ENCODE results near the gene TOGARAM2.
"Not testable (repeated sequence)": the region's sequence is repeated elsewhere in the genome, so short reads cannot be mapped to it uniquely, and the experiment has no call there.

Gene TOGARAM2

GRCh38 chr2:29079887-29080286 lies 98.8 kb downstream of the TOGARAM2 start:
- no peak for DNase-seq

GRCh38 chr2:29080886-29081743 lies 100.0 kb downstream of the TOGARAM2 start:
- no peak for DNase-seq

DNA sequence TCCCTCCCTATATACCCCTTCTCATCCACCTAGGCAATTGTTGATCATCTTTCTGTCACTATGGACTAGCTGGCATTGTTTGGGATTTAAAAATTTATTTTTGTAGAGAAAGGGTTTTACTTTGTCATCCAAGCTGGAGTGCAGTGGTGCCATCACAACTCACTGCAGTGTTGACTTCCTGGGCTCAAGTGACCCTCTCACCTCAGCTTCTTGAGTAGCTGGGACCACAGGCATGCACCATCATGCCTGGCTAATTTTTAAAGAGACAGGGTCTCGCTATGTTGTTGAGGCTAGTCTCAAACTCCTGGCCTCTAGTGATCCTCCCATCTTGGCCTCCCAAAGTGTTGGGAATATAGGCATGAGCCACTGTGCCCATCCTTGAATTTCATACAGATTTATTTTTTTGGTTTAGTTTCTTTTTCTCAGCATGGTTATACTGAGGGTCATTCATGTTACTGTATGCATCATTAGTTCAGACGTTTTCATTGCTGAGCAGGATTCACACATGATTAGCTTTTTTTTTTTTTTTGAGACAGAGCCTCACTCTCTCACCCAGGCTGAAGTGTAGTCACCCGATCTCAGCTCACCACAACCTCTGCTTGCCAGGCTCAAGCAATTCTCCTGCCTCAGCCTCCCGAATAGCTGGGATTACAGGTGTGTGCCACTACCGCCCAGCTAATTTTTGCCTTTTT lies 101.9 kb downstream of the TOGARAM2 start:
- DNase-seq: no peak

GRCh38 chr2:29084554-29084953 lies 103.5 kb downstream of the TOGARAM2 start:
- no peak for DNase-seq

DNA sequence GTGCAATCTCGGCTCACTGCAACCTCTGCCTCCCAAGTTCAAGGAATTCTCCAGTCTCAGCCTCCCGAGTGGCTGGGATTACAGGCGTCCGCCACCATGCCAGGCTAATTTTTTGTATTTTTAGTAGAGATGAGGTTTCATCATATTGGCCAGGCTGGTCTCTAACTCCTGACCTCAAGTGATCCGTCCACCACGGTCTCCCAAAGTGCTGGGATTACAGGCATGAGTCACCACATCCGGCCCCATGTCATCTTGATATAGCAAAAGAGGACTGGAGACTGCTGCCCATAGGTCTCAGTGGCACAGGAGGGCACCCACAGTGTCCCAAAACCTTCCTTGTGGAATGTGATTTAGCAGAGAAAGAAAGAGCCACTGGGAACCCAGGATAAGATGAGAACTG lies 109.2 kb downstream of the TOGARAM2 start:
- DNase-seq: not testable (repeated sequence)

- DNase-seq: no peak
Observed at GRCh38 chr2:29096969-29097368, 115.9 kb downstream of the TOGARAM2 start.

DNA sequence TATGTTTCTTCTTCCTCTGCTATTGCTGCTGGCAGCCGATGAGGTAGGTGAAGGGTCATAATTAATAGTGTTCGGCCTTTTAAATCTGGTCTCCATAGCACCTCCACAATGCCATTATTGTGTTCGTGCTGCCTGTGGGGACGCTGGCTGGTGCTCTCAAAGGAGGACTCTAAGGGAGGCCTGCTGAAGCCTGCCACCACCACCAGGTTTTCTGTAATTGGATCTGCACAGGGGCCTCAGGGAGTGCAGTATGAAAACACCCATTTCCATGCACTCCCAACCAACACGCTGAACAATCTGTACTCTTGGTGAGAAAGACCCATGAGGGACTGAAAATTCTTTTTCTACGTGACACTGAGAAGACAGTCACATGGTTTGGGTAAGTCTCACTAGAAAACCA lies 116.5 kb downstream of the TOGARAM2 start:
- no peak for DNase-seq

DNA sequence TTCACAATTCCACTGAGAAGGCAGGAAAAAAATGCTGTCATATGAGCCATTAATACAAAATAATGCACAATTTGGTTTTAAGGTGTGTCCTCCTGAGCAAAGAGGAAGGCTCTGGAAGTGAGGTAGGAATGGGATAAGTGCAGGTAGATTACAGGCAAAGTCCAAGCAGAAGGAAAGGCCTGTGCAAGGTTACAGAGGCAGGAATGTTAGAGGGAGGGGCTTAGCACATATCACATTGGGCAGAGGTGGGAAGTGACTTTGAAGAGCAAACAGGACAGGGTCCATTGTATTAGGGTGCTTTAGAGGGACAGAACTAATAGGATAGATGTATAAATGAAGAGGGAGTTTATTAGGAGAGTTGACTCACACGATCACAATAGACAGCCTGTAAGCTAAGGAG lies 119.5 kb downstream of the TOGARAM2 start:
- DNase-seq: no peak

Data from eye (tissue), 1 donor.